ENCODE data around the gene CREBBP.

Gene CREBBP

GRCh38 chr16:3856367-3857141 is 24.0 kb downstream of the CREBBP start:
- no peak for DNase-seq (ENCODE audit: low read depth)

GRCh38 chr16:3854750-3855541 is 25.6 kb downstream of the CREBBP start:
- DNase-seq (ENCODE audit: low read depth): no peak

GRCh38 chr16:3850544-3850899 is 30.0 kb downstream of the CREBBP start:
- no peak for DNase-seq (ENCODE audit: low read depth)

GRCh38 chr16:3849751-3850543 is 30.6 kb downstream of the CREBBP start:
- no peak for DNase-seq (ENCODE audit: low read depth)

GRCh38 chr16:3846595-3847091 is 33.9 kb downstream of the CREBBP start:
- DNase-seq (ENCODE audit: low read depth): no peak

GRCh38 chr16:3846087-3846486 is 34.4 kb downstream of the CREBBP start:
- no peak for DNase-seq (ENCODE audit: low read depth)

GRCh38 chr16:3842994-3843393 is 37.5 kb downstream of the CREBBP start:
- no peak for DNase-seq (ENCODE audit: low read depth)

- no peak for DNase-seq (ENCODE audit: low read depth)
Measured at GRCh38 chr16:3841729-3842508, 38.6 kb downstream of the CREBBP start.

- no peak for DNase-seq (ENCODE audit: low read depth)
Measured at GRCh38 chr16:3839402-3840184, 40.9 kb downstream of the CREBBP start.

- no peak for DNase-seq (ENCODE audit: low read depth)
Measured at GRCh38 chr16:3838600-3839401, 41.7 kb downstream of the CREBBP start.

- no peak for DNase-seq (ENCODE audit: low read depth)
Measured at GRCh38 chr16:3837851-3838586, 42.5 kb downstream of the CREBBP start.

- no peak for DNase-seq (ENCODE audit: low read depth)
Measured at GRCh38 chr16:3836641-3837040, 43.9 kb downstream of the CREBBP start.

GRCh38 chr16:3835089-3835602 is 45.4 kb downstream of the CREBBP start:
- no peak for DNase-seq (ENCODE audit: low read depth)

- no peak for DNase-seq (ENCODE audit: low read depth)
Measured at GRCh38 chr16:3832668-3833067, 47.8 kb downstream of the CREBBP start.

- DNase-seq (ENCODE audit: low read depth): no peak
Measured at GRCh38 chr16:3830625-3831254, 49.8 kb downstream of the CREBBP start.

- DNase-seq (ENCODE audit: low read depth): no peak
Measured at GRCh38 chr16:3829631-3830536, 50.6 kb downstream of the CREBBP start.

GRCh38 chr16:3825940-3826339 is 54.6 kb downstream of the CREBBP start:
- DNase-seq (ENCODE audit: low read depth): no peak

All from HS-27A (cell line).